Central memory CD4-positive, alpha-beta T cell (primary cell): ENCODE measurements around the gene EFHB.
"Not testable (repeated sequence)": the region's sequence is repeated elsewhere in the genome, so short reads cannot be mapped to it uniquely, and the experiment has no call there.

Experiments
- DNase-seq: peaks from one replicate; pipeline ENCODE4 v3.0.0; 2022

Gene EFHB

DNA sequence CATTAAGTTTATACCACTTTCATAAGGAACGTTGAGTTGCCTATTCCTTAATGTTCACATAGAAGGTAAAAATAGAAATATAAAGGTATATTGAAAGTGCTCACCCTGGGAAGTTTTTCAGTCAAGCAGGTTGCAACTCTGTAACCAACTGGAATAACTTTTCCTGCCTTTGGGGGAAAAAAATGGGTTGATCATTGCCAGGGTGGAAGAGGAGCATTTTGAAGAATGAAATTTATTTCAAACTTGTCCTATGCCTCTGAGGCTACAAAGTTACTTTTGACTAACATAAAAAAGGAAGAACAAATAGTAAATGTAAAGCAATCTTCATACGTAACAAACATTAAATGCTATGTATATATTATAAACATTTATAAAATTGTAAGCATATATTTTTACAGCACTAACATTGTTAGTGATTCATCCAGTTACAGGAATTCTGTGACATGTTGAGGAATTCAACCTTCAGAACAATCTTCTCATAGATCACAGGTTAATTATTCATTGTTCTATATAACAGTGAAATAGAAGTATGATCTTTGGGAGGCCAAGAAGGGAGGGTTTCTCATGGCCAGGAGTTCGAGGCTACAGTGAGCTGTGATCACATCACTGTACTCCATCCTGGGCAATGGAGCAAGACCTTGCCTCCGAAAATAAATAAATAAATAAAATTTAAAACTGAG is 13.5 kb downstream of the EFHB start:
- DNase-seq: no peak

DNA sequence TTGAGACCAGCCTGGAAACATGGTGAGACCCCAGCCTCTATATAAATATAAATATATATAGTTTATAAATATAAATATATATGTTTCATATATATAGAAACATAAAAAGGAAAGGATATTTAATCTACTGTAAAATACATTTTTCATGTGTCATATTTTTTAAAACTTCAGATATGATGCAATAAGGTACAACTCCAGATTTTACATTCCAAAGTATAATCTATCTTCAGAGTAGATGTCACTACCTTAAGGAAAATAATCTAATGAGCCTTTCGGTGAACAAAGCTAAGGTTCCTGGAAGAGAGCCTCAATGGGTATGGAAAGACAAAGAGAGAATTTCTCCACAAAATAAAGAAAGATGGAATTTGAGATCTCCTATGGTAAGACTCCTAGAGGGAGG is 16.9 kb downstream of the EFHB start:
- no peak for DNase-seq

DNA sequence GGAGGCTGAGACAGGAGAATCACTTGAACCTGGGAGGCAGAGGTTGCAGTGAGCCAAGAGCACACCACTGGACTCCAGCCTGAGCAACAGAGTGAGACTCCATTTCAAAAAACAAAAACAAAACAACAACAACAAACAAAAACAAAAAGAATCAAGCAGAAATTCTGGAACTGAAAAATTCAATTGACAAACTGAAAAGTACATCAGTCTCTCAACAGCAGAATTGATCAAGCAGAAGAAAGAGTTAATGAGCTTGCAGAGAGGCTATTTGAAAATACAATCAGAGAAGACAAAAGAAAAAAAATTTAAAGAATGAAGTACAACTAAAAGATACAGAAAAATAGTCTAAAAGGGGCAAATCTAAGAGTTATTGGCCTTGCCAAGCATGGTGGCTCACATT is 22.6 kb downstream of the EFHB start:
- DNase-seq: no peak

DNA sequence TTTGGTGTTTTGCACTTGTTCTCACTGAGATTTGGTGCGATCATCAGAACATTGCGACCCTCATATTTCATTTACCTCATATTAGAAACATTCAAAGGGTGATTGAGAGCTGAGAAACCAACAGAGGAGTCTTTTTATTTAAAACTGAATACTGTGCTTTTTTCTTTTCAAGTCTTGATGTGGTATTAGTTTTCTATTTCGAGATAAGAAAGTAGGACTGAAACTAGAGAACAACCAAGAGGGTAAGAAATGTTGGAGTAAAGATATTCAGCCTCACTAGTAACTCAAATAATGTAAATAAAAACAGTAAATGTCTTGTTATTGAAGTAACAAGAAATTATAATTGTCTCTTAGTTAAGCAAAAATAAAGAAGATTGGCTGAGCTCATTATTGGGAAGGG is 26.5 kb downstream of the EFHB start:
- no peak for DNase-seq

DNA sequence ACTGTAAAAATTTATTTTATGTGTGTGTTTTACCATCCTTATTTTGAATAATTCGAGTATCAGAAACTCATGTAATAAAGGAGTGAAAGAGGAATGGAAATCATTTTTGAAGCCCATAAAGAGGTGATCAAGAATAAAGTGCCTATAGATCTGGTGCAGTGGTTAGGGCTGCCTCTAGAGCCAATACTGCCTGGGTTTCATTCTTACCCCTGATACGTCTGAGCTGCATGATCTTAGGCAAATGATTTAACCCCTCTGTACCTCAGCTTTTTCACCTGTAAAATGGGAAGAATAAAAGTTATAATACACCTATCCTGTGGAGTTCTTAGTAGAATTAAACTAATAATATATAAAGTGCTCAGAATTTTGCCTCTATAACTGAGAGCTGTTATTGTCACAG is 30.4 kb downstream of the EFHB start:
- no peak for DNase-seq

DNA sequence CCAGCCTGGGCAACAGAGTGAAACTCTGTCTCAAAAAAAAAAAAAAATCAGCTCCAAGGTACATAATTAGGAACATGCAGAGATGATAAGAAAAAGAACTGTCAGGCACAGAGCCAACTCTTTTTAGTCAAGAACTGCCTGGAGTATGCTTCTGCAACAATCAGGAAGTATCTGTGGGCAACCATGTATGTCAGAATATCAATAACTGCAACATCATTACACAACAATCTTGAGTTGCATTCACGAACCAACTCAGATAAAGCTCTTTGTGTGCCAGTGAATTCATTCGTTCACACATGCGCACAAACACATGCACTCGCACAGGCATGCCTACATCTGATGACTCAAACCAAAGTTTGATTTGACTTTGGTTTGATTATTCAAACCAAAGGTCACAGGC is 32.1 kb downstream of the EFHB start:
- DNase-seq: no peak

DNA sequence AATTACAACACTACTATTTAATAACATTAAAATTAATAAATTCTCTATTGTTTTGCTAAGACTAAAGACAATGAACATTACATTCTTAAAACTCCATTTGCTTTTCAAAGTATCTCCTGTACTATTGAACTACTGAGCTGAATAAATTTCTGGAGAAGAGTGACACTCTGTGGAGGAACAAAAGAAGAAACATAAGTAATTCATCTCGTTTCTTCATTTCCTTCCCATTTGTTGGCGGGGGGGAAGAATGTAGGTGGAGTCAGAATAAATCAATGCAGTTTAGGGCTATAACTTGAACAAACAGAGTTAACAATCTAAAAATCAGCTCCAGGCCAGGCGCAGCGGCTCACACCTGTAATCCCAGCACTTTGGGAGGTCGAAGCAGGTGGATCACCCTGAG is 32.7 kb downstream of the EFHB start:
- no peak for DNase-seq

DNA sequence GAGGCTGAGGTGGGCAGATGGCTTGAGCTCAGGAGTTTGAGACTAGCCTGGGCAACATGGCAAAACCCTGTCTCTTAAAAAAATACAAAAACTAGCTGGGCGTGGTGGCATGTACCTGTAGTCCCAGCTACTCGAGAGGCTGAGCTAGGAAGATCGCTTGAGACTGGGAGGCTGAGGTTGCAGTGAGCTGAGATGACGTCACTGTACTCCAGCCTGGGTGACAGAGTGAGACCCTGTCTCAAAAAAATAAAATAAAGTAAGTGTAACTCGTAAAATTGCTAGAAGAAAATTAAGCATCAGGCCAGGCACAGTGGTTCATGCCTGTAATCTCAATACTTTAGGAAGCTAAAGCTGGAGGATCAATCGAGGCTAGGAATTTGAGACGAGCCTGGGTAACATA is 34.2 kb downstream of the EFHB start:
- DNase-seq: not testable (repeated sequence)

DNA sequence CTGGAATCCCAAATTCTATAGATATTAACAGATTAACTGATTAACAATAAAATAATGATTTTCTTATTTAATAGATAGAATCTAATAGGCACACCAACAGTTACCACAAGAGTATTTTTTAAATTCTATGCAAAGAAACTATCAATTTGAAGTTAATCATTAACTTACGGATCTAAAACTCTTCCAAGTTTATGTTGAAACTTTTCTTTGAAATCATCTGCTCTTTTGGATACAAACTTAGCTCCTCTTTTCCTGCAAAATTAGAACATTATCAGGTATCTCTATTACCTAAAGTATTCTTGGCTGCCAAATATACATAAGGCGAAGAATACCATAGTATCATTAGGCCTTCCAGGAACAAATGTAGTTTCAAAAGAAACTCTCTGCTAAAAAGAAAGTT is 34.8 kb downstream of the EFHB start:
- no peak for DNase-seq

DNA sequence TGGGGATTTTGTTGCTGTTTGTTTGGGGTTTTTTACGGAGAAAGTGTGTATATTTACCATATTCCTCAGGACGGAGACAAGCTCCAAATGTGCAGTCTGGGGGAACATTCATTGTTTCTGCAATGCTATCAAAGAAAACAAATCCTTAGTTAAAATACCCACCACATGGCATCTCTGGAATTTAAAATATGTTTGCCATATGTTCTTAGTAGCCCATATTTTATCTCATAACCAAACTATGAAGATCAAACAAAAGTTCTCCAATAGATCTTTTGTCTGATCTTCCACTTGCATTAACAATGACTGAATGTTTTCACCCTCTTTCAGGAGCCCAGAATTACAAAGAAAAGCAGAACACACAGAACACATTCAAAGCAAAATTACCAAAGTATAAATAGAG is 35.3 kb downstream of the EFHB start:
- DNase-seq: no peak

DNA sequence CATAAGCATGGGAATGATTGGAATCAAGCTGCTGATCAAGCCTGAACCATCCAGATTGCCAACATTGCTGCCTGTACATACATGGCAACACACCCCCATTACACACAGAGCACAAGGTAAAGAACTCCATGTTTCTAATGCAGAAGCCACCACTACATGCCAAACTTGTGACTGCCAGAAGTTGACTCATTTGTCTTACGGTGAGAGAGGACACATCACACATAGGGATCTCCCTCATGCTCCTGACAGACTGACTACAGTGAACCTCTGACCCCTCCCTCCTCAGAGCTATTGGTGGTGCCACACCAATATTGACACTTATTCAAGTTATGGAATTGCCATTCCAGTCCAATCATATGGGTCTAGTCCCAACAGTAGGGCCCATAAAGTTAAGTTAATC is 42.3 kb downstream of the EFHB start:
- no peak for DNase-seq

DNA sequence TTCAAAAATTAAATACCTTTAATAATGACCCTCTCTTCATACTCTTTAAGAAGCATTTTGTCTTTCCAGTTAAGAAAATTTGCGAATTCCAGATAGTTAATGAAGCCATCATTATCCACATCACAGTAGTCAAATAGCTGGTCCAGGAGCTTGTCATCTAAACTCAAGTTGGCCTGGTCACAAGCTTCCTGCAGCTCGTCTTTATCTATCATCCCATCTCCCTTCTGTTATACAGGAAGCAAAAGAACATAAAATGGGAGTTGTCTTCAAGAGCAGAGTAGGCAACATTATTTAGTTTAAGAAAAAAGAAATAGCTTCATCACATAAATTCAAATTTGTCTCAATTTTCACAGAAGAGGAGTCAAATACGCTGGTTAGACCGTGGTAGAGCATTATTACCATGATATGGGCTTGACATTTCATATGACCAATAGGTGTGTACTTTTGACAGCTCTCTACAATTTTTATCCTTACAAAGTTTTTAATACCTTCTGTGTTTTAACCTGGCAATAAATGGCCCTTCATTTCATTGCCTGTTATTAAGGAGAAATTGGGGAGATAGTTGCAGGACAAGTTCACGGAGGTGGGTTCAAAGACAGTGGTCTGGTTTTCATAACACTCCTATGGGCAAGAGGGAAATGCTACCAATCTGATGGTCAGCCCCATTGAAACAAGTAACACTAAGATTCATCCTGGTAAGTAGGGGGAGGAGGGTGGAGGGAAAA is 45.4 kb downstream of the EFHB start:
- no peak for DNase-seq

DNA sequence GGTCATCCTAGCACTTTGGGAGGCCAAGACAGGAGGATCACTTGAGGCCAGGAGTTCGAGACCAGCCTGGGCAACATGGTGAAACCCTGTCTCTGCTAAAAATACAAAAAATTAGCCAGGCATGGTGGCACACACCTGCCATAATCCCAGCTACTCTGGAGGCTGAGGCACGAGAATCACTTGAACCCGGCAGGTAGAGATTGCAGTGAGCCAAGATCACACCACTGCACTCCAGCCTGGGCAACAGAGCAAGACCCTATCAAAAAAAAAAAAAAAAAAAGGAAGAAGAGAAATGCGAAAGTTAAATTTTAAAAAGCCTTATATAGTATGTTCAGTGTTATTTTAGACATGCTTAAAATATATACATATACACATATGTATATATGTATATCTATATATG is 46.9 kb downstream of the EFHB start:
- not testable (repeated sequence) for DNase-seq

DNA sequence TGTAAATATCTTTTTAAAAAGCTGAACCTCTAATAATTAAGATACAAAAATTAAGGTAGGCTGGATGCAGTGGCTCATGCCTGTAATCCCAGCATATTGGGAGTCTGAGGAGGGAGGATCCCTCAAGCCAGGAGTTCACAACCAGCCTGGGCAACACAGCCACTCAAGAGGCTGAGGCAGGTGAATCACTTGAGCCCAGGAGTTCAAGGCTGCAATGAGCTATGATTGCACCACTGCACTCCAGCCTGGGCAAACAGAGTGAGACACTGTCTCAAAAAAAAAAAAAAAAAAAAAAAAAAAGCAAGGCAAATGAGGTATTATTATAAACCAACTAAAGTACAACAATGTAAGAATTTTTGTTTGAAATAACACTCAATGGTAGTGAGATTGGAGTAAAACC is 47.6 kb downstream of the EFHB start:
- no peak for DNase-seq

DNA sequence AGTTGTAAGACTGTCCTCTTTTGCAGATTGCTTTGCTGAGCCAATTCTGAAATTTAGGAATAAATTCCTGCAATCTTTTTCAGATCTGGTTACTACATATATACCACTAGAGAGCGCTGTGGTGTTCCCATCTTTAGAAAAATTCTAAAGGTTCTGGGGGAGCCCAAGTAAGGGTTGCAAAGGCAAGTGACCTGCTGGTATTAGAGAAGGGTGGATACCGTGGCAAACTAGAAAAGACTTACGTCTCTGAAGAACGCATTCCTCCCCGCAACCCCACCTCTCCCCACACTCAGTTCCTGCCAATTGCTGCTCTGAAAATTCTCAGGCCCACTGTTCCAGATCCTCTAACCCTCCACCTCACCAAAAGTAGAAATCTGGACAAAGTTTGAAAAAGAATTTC is 48.5 kb downstream of the EFHB start:
- DNase-seq: peak; percentile 6

DNA sequence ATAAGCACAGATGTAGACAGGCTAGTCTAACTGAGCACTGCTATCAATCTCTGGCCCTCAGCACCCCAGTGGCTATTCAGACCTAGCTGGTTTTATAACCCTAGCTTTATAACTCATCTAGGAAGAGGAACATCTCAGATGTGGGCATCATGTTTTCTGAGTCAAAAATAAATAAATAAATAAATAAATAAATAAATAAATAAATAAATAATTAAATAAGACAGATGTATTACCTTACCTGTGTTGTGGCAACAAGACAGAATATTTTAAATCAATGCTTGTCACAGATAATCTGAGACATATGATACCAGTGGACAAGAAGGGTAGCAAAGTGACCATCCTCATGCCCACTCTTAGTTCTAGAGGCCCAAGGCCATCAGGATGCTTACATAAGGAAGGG is 52.2 kb downstream of the EFHB start:
- DNase-seq: no peak

DNA sequence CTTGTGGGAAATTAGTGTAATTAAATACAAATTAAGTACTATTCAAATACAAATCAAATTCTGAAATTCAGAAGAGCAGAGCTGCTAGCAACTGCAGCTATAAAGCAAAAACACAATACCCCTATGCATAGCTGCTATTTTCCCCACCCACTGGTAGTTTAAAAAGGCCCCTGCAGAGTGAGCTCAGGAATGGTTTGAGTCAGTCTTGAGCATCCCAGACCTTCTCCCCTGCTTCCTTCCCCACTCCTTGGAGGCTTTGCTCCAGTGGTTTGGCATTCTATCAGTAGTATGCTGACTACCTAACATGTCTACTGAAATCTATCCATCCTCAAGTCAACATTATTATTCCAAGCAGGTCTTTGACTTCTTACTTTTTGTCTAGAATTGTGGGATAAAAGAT is 53.0 kb downstream of the EFHB start:
- DNase-seq: no peak

DNA sequence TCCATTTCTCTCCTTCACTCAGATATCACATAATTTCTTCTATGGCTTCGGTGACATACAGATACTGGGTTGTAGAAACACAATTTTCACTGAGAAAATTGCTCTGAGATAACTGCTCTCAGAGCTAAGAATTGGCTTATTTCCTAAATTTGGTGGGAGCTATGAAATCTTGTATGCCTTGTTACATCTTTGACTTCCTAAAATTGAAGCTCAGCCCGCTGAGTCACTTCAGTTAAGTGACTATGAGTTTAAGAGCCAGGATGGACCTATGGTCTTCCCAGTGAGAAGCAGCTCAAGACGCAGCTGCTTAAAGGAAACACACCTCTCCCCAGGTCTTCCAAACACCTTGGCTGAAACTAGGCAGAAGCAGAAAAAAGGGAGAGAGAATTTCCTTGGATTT is 56.4 kb downstream of the EFHB start:
- DNase-seq: no peak

DNA sequence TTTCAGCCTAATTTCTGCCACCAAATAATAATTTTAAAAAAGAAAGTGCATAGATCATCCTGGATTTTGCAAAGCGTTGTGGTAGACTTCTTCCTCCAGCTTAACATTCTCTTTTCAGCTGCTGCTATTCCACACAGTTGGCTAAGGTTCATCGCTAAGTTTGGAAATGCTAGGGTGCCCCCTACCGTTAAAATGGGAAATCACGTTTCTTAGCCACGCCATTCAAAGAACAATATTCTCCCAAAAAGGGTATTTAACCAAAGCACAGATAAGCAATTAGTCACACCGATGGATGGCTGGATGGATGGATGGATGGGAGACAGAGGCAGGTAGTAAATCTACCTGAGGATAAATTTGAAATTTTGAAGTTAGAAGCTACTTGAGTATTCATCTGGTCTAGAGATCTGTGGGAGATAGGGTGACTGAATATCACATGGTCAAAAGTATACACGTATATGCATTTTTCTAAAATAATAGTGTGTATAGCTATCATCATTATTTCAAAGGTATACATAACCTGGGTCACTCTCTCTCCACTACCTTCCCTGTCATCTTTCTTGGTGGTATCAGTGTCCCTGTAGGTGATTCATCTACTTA is 67.2 kb downstream of the EFHB start:
- peak; percentile 10 for DNase-seq

DNA sequence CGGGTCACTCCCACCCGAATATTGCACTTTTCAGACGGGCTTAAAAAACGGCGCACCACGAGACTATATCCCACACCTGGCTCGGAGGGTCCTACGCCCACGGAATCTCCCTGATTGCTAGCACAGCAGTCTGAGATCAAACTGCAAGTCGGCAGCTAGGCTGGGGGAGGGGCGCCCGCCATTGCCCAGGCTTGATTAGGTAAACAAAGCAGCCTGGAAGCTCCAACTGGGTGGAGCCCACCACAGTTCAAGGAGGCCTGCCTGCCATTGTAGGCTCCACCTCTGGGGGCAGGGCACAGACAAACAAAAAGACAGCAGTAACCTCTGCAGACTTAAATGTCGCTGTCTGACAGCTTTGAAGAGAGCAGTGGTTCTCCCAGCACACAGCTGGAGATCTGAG is 78.7 kb downstream of the EFHB start:
- DNase-seq: not testable (repeated sequence)

DNA sequence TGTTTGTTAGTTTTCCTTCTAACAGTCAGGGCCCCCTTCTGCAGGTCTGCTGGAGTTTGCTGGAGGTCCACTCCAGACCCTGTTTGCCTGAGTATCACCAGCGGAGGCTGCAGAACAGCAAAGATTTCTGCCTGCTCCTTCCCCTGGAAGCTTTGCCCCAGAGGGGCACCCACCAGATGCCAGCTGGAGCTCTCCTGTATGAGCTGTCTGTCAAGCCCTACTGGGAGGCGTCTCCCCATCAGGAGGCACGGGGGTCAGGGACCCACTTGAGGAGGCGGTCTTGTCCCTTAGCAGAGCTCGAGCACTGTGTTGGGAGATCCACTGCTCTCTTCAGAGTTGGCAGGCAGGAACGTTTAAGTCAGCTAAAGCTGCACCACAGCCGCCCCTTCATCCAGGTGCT is 87.4 kb downstream of the EFHB start:
- DNase-seq: not testable (repeated sequence)
